Thyroid gland (tissue), 4 donors: Measurements from ENCODE around the gene RAI14. TPM values are rescaled to one million over a fixed set of nuclear protein-coding genes. Genes with fewer than 3 reads are reported as not detected.

ENCODE experiments used
- DNase-seq, 2 donors: peaks; one replicate each; pipeline ENCODE4 v3.0.0-alpha.2; 2019
- H3K27ac ChIP-seq, 3 donors: fragments of 200-600 bp; sonication (generic); 1 replicate in 2 of 3; 2 replicates in 1 of 3; pipeline ENCODE4 v1.5.1; 2016 to 2019; ENCODE audit warnings: mild to moderate bottlenecking in 1 of 3, moderate library complexity in 1 of 3
- H3K27me3 ChIP-seq: fragments of 200-600 bp; sonication (generic); one replicate; pipeline ENCODE4 v1.5.1; 2019
- H3K36me3 ChIP-seq, 2 donors: fragments of 200-600 bp; sonication (generic); one replicate each; pipeline ENCODE4 v1.5.1; 2016 to 2019
- H3K4me1 ChIP-seq, 2 donors: fragments of 200-600 bp; sonication (generic); one replicate each; pipeline ENCODE4 v1.5.1; 2017 to 2019
- H3K4me3 ChIP-seq, 3 donors: fragments of 200-600 bp; sonication (generic); replicated peaks in 1 of 3; 1 replicate in 2 of 3; 2 replicates in 1 of 3; pipeline ENCODE4 v1.5.1; 2016; ENCODE audit warnings: mild to moderate bottlenecking in 1 of 3
- H3K9me3 ChIP-seq: fragments of 200-600 bp; sonication (generic); one replicate; pipeline ENCODE4 v1.5.1; 2017
- POLR2A ChIP-seq, 2 donors: fragments of 450-650 bp; IDR thresholded peaks; one replicate each; pipeline ENCODE4 v1.6.1; 2017; ENCODE audit warnings: antibody characterized with exemption in 2 of 2, mild to moderate bottlenecking in 2 of 2, moderate library complexity in 1 of 2
- WGBS, 2 donors: methylation state at CpG; one replicate each; pipeline ENCODE4 v1.1.5; 2017; 5-methylcytosine and 5-hydroxymethylcytosine counted together
- intact Hi-C: fragments of 100-400 bp; cut with DNase I; formaldehyde crosslinking; loops from one replicate; pipeline ENCODE4 v1.15.1; 2023
- total RNA-seq, 4 donors: library from RNA; depleted of rRNA; stranded (reverse); fragments of >200 nt; gene quantifications; one replicate each; pipeline ENCODE4 v1.2.3, GENCODE V29; 2016
- TF ChIP-seq, protein P1 (sequence below), 6 experiments: fragments of 200-600 bp in 3 of 6; fragments of 450-650 bp in 3 of 6; sonication (generic) in 3 of 6; IDR thresholded peaks; one replicate each; pipeline ENCODE4 v1.5.1; 2016 to 2019; ENCODE audit warnings: antibody characterized with exemption in 6 of 6, mild to moderate bottlenecking in 2 of 6, inconsistent platforms in 1 of 6, moderate library complexity in 1 of 6

RAI14 gene
- total RNA-seq, 4 donors from 2014 or later: 16.9 to 23.5 (median 20.8) TPM

DNA sequence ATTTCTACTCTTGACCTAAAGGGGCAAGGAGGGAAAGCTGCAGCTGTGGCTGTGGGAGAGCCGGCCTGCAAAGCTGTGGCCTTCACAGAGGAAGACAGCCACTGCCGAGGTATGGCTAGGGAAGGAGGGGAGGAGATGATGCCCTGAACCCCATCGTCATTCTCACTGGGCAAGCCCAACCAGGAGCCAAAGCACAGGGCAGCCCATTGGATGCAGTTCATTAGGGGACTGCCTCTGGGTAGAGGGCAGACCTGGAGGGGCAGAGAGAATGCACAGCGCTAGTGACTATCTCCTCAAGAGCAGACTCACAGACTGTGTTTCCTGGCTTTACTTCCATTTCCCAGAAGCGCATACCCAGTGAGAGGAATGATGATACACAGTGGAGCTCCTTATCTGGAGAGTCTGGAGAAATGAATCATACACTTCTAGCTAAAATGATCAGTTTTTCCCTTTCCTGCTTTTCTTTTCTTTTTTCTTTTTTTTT is 135.7 kb downstream of the RAI14 start:
- Histone ChIP-seq H3K4me3 (no peak overlapping the region), H3K27me3 (no peaks in the 10 kb centered on the region), H3K4me1 (peaks cover 7 to 8% of the 10 kb centered on the region in 2 donors), H3K36me3 (no peaks in the 10 kb centered on the region), H3K27ac (no peak overlapping the region), H3K9me3 (no peaks in the 10 kb centered on the region)
- WGBS, 2 donors: 79 to 93% methylated on average over 5 of the region's 5 CpGs
- no peak for TF ChIP-seq POLR2A (IDR thresholded peaks at IDR 0.05)
- TF ChIP-seq, protein P1, sequence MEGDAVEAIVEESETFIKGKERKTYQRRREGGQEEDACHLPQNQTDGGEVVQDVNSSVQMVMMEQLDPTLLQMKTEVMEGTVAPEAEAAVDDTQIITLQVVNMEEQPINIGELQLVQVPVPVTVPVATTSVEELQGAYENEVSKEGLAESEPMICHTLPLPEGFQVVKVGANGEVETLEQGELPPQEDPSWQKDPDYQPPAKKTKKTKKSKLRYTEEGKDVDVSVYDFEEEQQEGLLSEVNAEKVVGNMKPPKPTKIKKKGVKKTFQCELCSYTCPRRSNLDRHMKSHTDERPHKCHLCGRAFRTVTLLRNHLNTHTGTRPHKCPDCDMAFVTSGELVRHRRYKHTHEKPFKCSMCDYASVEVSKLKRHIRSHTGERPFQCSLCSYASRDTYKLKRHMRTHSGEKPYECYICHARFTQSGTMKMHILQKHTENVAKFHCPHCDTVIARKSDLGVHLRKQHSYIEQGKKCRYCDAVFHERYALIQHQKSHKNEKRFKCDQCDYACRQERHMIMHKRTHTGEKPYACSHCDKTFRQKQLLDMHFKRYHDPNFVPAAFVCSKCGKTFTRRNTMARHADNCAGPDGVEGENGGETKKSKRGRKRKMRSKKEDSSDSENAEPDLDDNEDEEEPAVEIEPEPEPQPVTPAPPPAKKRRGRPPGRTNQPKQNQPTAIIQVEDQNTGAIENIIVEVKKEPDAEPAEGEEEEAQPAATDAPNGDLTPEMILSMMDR (IDR thresholded peaks at IDR 0.05): no peak
- DNase-seq: no peak
- intact Hi-C loops: no loop called here

DNA sequence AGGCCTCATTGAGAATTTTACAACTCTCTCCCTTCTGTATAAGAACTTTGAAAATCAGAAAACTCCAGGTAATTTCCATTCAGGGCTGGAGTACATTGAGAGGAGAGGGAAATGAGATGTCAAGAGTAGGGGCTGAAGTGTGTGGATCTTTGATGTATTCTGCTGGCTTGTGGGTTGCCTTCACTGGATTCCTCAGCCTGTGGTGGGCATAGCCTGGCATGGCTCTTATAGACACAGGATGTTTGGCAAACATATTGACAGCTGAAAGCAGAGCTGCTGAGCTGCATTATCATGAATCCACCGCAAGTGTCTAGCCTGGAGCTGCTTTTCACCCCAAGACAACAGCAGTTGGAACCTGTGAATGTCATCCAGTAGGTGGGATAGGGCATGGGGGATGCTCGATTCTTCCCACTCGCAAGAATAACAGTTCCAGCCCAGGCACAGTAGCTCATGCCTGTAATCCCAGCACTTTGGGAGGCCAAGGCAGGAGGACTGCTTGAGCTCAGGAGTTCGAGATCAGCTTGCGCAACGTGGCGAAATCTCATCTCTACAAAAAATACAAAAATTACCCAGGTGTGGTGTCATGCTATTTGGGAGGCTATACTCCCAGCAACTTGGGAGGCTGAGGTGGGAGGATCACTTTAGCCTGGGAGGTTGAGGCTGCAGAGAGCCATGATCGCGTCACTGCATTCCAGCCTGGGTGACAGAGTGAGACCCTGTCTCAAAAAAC is 146.9 kb downstream of the RAI14 start:
- no peak overlapping the region for H3K4me3 ChIP-seq
- TF ChIP-seq, protein P1 (IDR thresholded peaks at IDR 0.05): no peak
- TF ChIP-seq POLR2A (IDR thresholded peaks at IDR 0.05): no peak
- no peaks in the 10 kb centered on the region for H3K27me3 ChIP-seq
- H3K9me3 ChIP-seq: no peaks in the 10 kb centered on the region
- intact Hi-C loops: no loop called here
- no peaks in the 10 kb centered on the region for H3K4me1 ChIP-seq
- no peaks in the 10 kb centered on the region for H3K36me3 ChIP-seq
- H3K27ac ChIP-seq: no peak overlapping the region
- DNase-seq: no peak
- WGBS, 2 donors: 77 to 95% methylated on average over 9 of the region's 9 CpGs

DNA sequence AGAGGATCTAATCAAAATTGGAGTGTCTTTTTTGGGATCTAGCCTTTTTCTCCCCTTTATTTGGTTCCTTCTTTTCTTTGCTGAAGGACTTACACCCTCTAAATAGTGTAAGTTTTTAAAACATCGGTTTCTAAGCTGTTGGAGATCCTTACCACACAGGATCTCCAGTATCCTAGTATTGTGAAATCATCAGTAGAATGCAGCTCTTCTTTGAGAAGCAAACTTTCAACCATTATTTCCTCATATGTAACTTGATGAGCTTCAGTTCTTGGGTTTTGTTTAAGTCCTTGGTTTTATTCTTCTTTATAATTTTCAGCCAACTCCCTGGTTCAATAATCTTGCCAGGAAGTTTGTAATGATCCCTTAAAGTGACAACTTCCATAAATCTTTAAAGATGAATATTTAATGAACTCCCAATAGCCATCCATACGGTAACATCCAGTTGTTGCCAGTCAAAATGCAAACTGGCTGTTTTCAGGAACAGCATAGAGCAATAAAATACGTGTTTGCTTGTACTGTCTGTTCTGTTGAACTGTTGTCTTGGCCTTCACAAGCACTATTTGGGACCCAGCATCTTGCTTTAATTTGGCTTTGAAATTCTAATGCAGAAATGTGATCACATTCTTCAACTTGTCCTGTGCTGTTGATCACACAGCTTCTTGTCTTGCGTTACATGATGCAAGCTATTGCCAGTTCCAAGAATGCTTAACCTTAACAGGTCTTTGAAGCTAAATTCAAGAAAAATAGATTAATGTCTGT is 148.0 kb downstream of the RAI14 start:
- Histone ChIP-seq H3K9me3 (no peaks in the 10 kb centered on the region), H3K4me3 (no peak overlapping the region), H3K27ac (no peak overlapping the region), H3K36me3 (no peaks in the 10 kb centered on the region), H3K27me3 (no peaks in the 10 kb centered on the region), H3K4me1 (no peaks in the 10 kb centered on the region)
- intact Hi-C loops: no loop called here
- WGBS, 2 donors: 85 to 86% methylated on average over 4 of the region's 4 CpGs
- TF ChIP-seq POLR2A (IDR thresholded peaks at IDR 0.05): no peak
- TF ChIP-seq, protein P1 (IDR thresholded peaks at IDR 0.05): no peak
- no peak for DNase-seq

DNA sequence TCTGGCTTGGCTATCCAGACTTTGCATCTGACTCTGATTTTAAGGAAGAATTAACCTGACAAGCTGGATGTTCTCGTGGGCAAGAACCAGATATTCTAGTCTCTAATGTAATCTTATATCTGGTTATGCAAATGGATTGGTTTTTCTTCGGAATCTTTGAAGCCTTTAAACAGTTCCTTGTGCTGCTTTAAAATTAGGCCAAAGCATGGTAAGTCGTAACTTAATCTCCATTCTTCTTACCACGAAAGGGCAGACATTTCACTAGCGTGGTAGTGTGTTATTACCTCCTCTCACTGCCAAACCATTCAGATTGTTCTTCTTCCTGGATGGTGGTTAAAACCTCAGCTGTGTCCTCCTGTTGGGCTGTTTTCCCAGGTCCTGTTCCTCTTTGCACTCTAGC is 148.8 kb downstream of the RAI14 start:
- Histone ChIP-seq H3K4me3 (no peak overlapping the region), H3K36me3 (no peaks in the 10 kb centered on the region), H3K4me1 (no peaks in the 10 kb centered on the region), H3K27me3 (no peaks in the 10 kb centered on the region), H3K9me3 (no peaks in the 10 kb centered on the region), H3K27ac (no peak overlapping the region)
- 80 to 92% methylated on average over 5 of the region's 5 CpGs for WGBS, 2 donors
- TF ChIP-seq, protein P1 (IDR thresholded peaks at IDR 0.05): no peak
- TF ChIP-seq POLR2A (IDR thresholded peaks at IDR 0.05): no peak
- DNase-seq: no peak
- intact Hi-C loops: no loop called here

DNA sequence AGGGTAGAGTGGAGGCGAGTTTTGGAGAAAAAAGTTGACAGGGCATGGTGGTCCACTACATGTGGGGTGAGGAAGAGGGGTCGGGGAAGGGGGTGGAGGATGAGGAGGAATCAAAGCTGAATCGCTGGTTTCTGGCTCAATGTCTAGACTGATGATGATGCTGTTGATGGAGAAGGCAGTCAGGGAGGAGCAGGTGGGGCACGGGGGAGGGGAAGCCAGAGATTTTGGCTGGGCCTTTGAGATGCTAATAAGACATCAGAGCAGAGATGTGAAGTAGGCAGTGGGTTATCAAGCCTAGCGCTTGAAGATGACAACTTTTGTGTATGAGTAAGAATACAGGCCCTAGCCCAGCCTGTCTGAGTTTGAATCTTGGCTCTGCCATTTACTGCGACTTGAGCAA is 150.4 kb downstream of the RAI14 start:
- intact Hi-C loops: no loop called here
- Histone ChIP-seq H3K27ac (no peak overlapping the region), H3K27me3 (no peaks in the 10 kb centered on the region), H3K4me3 (no peak overlapping the region), H3K9me3 (no peaks in the 10 kb centered on the region), H3K4me1 (no peaks in the 10 kb centered on the region), H3K36me3 (no peaks in the 10 kb centered on the region)
- no peak for DNase-seq
- WGBS, 2 donors: 92 to 97% methylated on average over 6 of the region's 6 CpGs
- no peak for TF ChIP-seq POLR2A (IDR thresholded peaks at IDR 0.05)
- TF ChIP-seq, protein P1 (IDR thresholded peaks at IDR 0.05): no peak
